Measurements from ENCODE around the gene FAM163B. TPM values are rescaled to one million over a fixed set of nuclear protein-coding genes. Genes with fewer than 3 reads are reported as not detected.

FAM163B gene
- total RNA-seq, 1 experiment from 2014 or later = 2.0 TPM

- no peak for DNase-seq (ENCODE audit: low spot score)
- H3K4me3 Mint-ChIP-seq = no peak overlapping the region
- no peaks in the 10 kb centered on the region for H3K9me3 Mint-ChIP-seq
- POLR2A ChIA-PET = no interaction called here
- H3K27me3 Mint-ChIP-seq (ENCODE audit: low read depth) = peaks cover 21% of the 10 kb centered on the region
- TF ChIP-seq FOXP1 (CRISPR knock-in tag; IDR thresholded peaks at IDR 0.05; ENCODE audit: borderline replicate concordance) = no peak
- TF ChIP-seq ELF4 (CRISPR knock-in tag; IDR thresholded peaks at IDR 0.05; ENCODE audit: low read depth) = no peak
- no peak for TF ChIP-seq PREB (CRISPR knock-in tag; IDR thresholded peaks at IDR 0.05; ENCODE audit: borderline replicate concordance)
- no peak for TF ChIP-seq ARID4B (CRISPR knock-in tag; IDR thresholded peaks at IDR 0.05; ENCODE audit: borderline replicate concordance)
- TF ChIP-seq ZNF423 (CRISPR knock-in tag; IDR thresholded peaks at IDR 0.05) = no peak
- TF ChIP-seq ZNF281 (CRISPR knock-in tag; IDR thresholded peaks at IDR 0.05) = no peak
- no peak for TF ChIP-seq ZNF263 (CRISPR knock-in tag; IDR thresholded peaks at IDR 0.05; ENCODE audit: low read depth)
- TF ChIP-seq TEAD1 (CRISPR knock-in tag; IDR thresholded peaks at IDR 0.05) = no peak
- no peak for TF ChIP-seq ZNF121 (CRISPR knock-in tag; IDR thresholded peaks at IDR 0.05)
- TF ChIP-seq SOX15 (CRISPR knock-in tag; IDR thresholded peaks at IDR 0.05) = no peak
- no peak for TF ChIP-seq E2F4 (CRISPR knock-in tag; IDR thresholded peaks at IDR 0.05; ENCODE audit: borderline replicate concordance, low read depth)
- TF ChIP-seq MXD4 (CRISPR knock-in tag; IDR thresholded peaks at IDR 0.05; ENCODE audit: borderline replicate concordance) = no peak
- TF ChIP-seq CREM (CRISPR knock-in tag; IDR thresholded peaks at IDR 0.05) = no peak
- TF ChIP-seq ZNF396 (CRISPR knock-in tag; IDR thresholded peaks at IDR 0.05; ENCODE audit: borderline replicate concordance) = no peak
- TF ChIP-seq ZNF232 (CRISPR knock-in tag; IDR thresholded peaks at IDR 0.05) = no peak
- TF ChIP-seq USF1 (CRISPR knock-in tag; IDR thresholded peaks at IDR 0.05) = no peak
- TF ChIP-seq ZNF138 (CRISPR knock-in tag; conservative IDR thresholded peaks at IDR 0.05) = no peak
- no peak for TF ChIP-seq NFATC4 (CRISPR knock-in tag; IDR thresholded peaks at IDR 0.05)
- H3K36me3 Mint-ChIP-seq = no peaks in the 10 kb centered on the region
- no peak overlapping the region; the same call in 1 of the 2 replicates for H3K27ac Mint-ChIP-seq
- CTCF ChIA-PET = interaction anchor here (1.2 to 1.8 kb wide), 4 partner anchors 11 to 189 kb away, joined by 3 to 8 read pairs (median 6); no protein-coding TSS in a partner anchor
- H3K4me1 Mint-ChIP-seq = peaks cover 27% of the 10 kb centered on the region
- ATAC-seq = no peak
Observed at GRCh38 chr9:133538176-133538575, 71.0 kb downstream of the FAM163B start.

All from WTC11 (cell line).